ENCODE results near the gene TOB1. TPM values are rescaled to one million over a fixed set of nuclear protein-coding genes. Genes with fewer than 3 reads are reported as not detected.
"Not testable (repeated sequence)": the region's sequence is repeated elsewhere in the genome, so short reads cannot be mapped to it uniquely, and the experiment has no call there.

The TOB1 gene
- total and polyA plus RNA-seq, 9 of the 15 experiments (the other 6 are each of a cell fraction or from before 2014, with no cell fraction given), result 4.8 to 63.7 (median 13.2) TPM

DNA sequence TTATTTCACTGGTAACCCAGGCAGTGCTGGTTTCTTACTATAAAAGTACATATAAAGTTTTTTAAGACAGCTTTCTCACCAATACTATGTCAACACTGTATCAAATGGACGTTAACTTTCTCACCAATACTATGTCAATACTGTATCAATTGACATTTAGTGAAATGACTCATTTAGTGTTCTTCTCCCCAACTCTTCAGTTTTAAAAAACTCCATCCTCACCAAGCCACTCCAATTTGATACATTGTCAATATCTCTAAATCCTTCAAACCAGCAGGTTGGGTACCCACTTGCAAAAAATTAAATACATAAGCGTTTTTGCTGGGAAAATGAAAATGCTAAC is 4.8 kb downstream of the TOB1 start:
- FAIRE-seq (no peak), DNase-seq (ENCODE audit: extremely low read depth in 1 of 4, low spot score in 3 of 4) (no peak), ATAC-seq (no peak)
- no peak overlapping the region for H3K27ac ChIP-seq (ENCODE audit: extremely low read depth, low read depth, low read length)
- H4K20me1 ChIP-seq (replicated peaks; ENCODE audit: control insufficient read depth, insufficient read depth, low read length), result peaks cover 12% of the 10 kb centered on the region
- POLR2A ChIA-PET, result interaction anchor here (0.9 to 7.7 kb wide), 5 partner anchors 10 to 116 kb away, joined by 3 to 207 read pairs (median 4); no protein-coding TSS in a partner anchor
- H3K4me1 ChIP-seq (replicated peaks in 1 of 2; ENCODE audit: control insufficient read depth in 2 of 2, insufficient read depth in 2 of 2, low read length in 2 of 2), result peaks cover 3 to 6% of the 10 kb centered on the region in 2 experiments; a peak in 3 of 5 replicates
- no peak overlapping the region for H3K4me2 ChIP-seq (ENCODE audit: insufficient read depth, low read length)
- H3K27me3 ChIP-seq (ENCODE audit: control insufficient read depth in 2 of 2, insufficient read depth in 2 of 2, low read length in 2 of 2), result no peaks in the 10 kb centered on the region
- H2AFZ ChIP-seq (ENCODE audit: low read depth, low read length), result no peak overlapping the region
- TF ChIP-seq BDP1 (IDR thresholded peaks at IDR 0.05; ENCODE audit: insufficient read depth, insufficient read length) (no peak), NR2C1 (IDR thresholded peaks at IDR 0.05) (no peak), NR2C1 (tag; IDR thresholded peaks at IDR 0.05) (no peak), POLR2A (conservative IDR thresholded peaks at IDR 0.05) (peak; percentile 49; the same call in 1 of the 2 replicates), NUFIP1 (IDR thresholded peaks at IDR 0.05; ENCODE audit: partially characterized antibody) (no peak), HMGN3 (IDR thresholded peaks at IDR 0.05; ENCODE audit: borderline replicate concordance, extremely low read depth, insufficient read length, low read depth, low read length) (no peak), EZH2 (IDR thresholded peaks at IDR 0.05; ENCODE audit: borderline replicate concordance, low read depth, low read length) (no peak)
- TF ChIP-seq, protein P1, sequence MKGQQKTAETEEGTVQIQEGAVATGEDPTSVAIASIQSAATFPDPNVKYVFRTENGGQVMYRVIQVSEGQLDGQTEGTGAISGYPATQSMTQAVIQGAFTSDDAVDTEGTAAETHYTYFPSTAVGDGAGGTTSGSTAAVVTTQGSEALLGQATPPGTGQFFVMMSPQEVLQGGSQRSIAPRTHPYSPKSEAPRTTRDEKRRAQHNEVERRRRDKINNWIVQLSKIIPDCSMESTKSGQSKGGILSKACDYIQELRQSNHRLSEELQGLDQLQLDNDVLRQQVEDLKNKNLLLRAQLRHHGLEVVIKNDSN (CRISPR knock-in tag; IDR thresholded peaks at IDR 0.05), result no peak
- TF ChIP-seq, protein P2, sequence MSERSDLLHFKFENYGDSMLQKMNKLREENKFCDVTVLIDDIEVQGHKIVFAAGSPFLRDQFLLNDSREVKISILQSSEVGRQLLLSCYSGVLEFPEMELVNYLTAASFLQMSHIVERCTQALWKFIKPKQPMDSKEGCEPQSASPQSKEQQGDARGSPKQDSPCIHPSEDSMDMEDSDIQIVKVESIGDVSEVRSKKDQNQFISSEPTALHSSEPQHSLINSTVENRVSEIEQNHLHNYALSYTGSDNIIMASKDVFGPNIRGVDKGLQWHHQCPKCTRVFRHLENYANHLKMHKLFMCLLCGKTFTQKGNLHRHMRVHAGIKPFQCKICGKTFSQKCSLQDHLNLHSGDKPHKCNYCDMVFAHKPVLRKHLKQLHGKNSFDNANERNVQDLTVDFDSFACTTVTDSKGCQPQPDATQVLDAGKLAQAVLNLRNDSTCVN (CRISPR knock-in tag; IDR thresholded peaks at IDR 0.05), result peak; percentile 44; the same call in 1 of the 2 replicates
- TF ChIP-seq, protein P3, sequence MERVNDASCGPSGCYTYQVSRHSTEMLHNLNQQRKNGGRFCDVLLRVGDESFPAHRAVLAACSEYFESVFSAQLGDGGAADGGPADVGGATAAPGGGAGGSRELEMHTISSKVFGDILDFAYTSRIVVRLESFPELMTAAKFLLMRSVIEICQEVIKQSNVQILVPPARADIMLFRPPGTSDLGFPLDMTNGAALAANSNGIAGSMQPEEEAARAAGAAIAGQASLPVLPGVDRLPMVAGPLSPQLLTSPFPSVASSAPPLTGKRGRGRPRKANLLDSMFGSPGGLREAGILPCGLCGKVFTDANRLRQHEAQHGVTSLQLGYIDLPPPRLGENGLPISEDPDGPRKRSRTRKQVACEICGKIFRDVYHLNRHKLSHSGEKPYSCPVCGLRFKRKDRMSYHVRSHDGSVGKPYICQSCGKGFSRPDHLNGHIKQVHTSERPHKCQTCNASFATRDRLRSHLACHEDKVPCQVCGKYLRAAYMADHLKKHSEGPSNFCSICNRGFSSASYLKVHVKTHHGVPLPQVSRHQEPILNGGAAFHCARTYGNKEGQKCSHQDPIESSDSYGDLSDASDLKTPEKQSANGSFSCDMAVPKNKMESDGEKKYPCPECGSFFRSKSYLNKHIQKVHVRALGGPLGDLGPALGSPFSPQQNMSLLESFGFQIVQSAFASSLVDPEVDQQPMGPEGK (CRISPR knock-in tag; IDR thresholded peaks at IDR 0.05; ENCODE audit: borderline replicate concordance), result no peak
- TF ChIP-seq, protein P4, sequence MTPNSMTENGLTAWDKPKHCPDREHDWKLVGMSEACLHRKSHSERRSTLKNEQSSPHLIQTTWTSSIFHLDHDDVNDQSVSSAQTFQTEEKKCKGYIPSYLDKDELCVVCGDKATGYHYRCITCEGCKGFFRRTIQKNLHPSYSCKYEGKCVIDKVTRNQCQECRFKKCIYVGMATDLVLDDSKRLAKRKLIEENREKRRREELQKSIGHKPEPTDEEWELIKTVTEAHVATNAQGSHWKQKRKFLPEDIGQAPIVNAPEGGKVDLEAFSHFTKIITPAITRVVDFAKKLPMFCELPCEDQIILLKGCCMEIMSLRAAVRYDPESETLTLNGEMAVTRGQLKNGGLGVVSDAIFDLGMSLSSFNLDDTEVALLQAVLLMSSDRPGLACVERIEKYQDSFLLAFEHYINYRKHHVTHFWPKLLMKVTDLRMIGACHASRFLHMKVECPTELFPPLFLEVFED (CRISPR knock-in tag; conservative IDR thresholded peaks at IDR 0.05), result 0 out of 2 replicates have a peak, but pooled peaks have one; percentile 35
- 33% methylated on average over 2 of the region's 2 CpGs for WGBS (ENCODE audit: insufficient coverage, low coverage, missing lambda C conversion rate)
- no peaks in the 10 kb centered on the region for H3K9me1 ChIP-seq (ENCODE audit: control insufficient read depth, insufficient read depth, low read length)
- CTCF ChIA-PET (ENCODE audit: low intra/inter-chr PET ratio), result no interaction called here
- no TSS peak for BruUV-seq (replicated peaks)
- peaks cover 39% of the 10 kb centered on the region for H3K79me2 ChIP-seq (ENCODE audit: control insufficient read depth, insufficient read depth, low read length)
- intact Hi-C loops (cut with micrococcal nuclease) (no loop called here), in situ Hi-C loops (cut with MboI) (loop anchor here (5.0 to 10.0 kb wide), 2 partner anchors 91 to 293 kb away; partner anchors contain the start of gene NME1)
- no peaks in the 10 kb centered on the region for H3K9me3 ChIP-seq (replicated peaks; ENCODE audit: control insufficient read depth, insufficient read depth, low read depth, low read length)
- H3K36me3 ChIP-seq (ENCODE audit: control insufficient read depth, insufficient read depth, low read length), result peaks cover 26% of the 10 kb centered on the region
- no peak overlapping the region for H3K4me3 ChIP-seq
- H3K9ac ChIP-seq (ENCODE audit: insufficient read depth in 1 of 2, low read depth in 2 of 2, low read length in 2 of 2), result no peak overlapping the region

DNA sequence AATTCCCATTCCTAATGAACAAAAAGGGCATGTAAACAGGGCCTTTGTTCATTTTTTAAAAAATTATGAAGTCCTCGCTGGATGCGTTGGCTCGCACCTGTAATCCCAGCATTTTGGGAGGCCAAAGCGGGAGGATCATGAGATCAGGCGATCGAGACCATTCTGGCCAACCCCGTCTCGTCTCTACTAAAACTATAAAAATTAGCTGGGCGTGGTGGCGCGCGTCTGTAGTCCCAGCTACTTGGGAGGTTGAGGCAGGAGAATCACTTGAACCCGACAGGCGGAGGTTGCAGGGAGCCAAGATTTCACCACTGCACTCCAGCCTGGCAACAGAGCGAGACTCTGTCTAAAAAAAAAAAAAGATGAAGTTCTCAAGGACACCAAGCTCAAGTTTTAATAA is 6.4 kb downstream of the TOB1 start:
- intact Hi-C loops (cut with micrococcal nuclease); BruUV-seq (replicated peaks); H3K9ac ChIP-seq (ENCODE audit: insufficient read depth in 1 of 2, low read depth in 2 of 2, low read length in 2 of 2); H3K4me1 ChIP-seq (replicated peaks in 1 of 2; ENCODE audit: control insufficient read depth in 2 of 2, insufficient read depth in 2 of 2, low read length in 2 of 2); H3K4me2 ChIP-seq (ENCODE audit: insufficient read depth, low read length); CTCF ChIA-PET (ENCODE audit: low intra/inter-chr PET ratio); H4K20me1 ChIP-seq (replicated peaks; ENCODE audit: control insufficient read depth, insufficient read depth, low read length); ATAC-seq; H3K4me3 ChIP-seq; H3K9me1 ChIP-seq (ENCODE audit: control insufficient read depth, insufficient read depth, low read length); H2AFZ ChIP-seq (ENCODE audit: low read depth, low read length); FAIRE-seq; H3K27me3 ChIP-seq (ENCODE audit: control insufficient read depth in 2 of 2, insufficient read depth in 2 of 2, low read length in 2 of 2); H3K27ac ChIP-seq (ENCODE audit: extremely low read depth, low read depth, low read length); DNase-seq (ENCODE audit: extremely low read depth in 1 of 4, low spot score in 3 of 4); H3K9me3 ChIP-seq (replicated peaks; ENCODE audit: control insufficient read depth, insufficient read depth, low read depth, low read length): not testable (repeated sequence)
- POLR2A ChIA-PET, result interaction anchor here (0.6 to 1.3 kb wide), 3 partner anchors 50 to 309 kb away, joined by 3 to 4 read pairs (median 3); no protein-coding TSS in a partner anchor
- H3K36me3 ChIP-seq (ENCODE audit: control insufficient read depth, insufficient read depth, low read length), result peaks cover 26% of the 10 kb centered on the region
- WGBS (ENCODE audit: insufficient coverage, low coverage, missing lambda C conversion rate), result 91% methylated on average over 15 of the region's 15 CpGs
- in situ Hi-C loops (cut with MboI), result loop anchor here (5.0 to 10.0 kb wide), 2 partner anchors 93 to 295 kb away; partner anchors contain the start of gene NME1
- peaks cover 25% of the 10 kb centered on the region for H3K79me2 ChIP-seq (ENCODE audit: control insufficient read depth, insufficient read depth, low read length)

Measured in K562 (cell line).